KMS-11 (cell line): ENCODE measurements around the gene SH3YL1.

Experiments
- H2AFZ ChIP-seq: fragments of 200-600 bp; sonication (generic); 2 replicates; pipeline ENCODE4 v1.6.1; 2016; ENCODE audit warnings: antibody characterized with exemption, mixed run types, low read depth
- H3K27ac ChIP-seq: fragments of 200-600 bp; sonication (generic); 2 replicates; pipeline ENCODE4 v1.6.1; 2016; ENCODE audit warnings: mild to moderate bottlenecking, mixed run types
- H3K27me3 ChIP-seq: fragments of 200-600 bp; sonication (generic); 2 replicates; pipeline ENCODE4 v1.6.1; 2017; ENCODE audit warnings: mild to moderate bottlenecking, low read depth, mixed run types, moderate library complexity; ENCODE audit not compliant: insufficient read depth
- H3K36me3 ChIP-seq: fragments of 200-600 bp; sonication (generic); 2 replicates; pipeline ENCODE4 v1.6.1; 2017; ENCODE audit warnings: mild to moderate bottlenecking, mixed run types; ENCODE audit not compliant: insufficient read depth
- H3K4me1 ChIP-seq: fragments of 200-600 bp; sonication (generic); 2 replicates; pipeline ENCODE4 v1.6.1; 2016; ENCODE audit warnings: mild to moderate bottlenecking, low read depth, mixed run types; ENCODE audit not compliant: poor library complexity, severe bottlenecking
- H3K4me2 ChIP-seq: fragments of 200-600 bp; sonication (generic); 2 replicates; pipeline ENCODE4 v1.7.0; 2016; ENCODE audit warnings: mild to moderate bottlenecking, mixed run types
- H3K4me3 ChIP-seq: fragments of 200-600 bp; sonication (generic); IDR thresholded peaks from 2 replicates; pipeline ENCODE4 v1.6.1; 2017; ENCODE audit warnings: low read depth, low read length, mixed read lengths; ENCODE audit not compliant: insufficient read depth
- H3K79me2 ChIP-seq: fragments of 200-600 bp; sonication (generic); 2 replicates; pipeline ENCODE4 v1.6.1; 2016; ENCODE audit warnings: low read depth, mixed run types; ENCODE audit not compliant: insufficient read depth
- H3K9ac ChIP-seq: fragments of 200-600 bp; sonication (generic); 2 replicates; pipeline ENCODE4 v1.6.1; 2016; ENCODE audit warnings: mild to moderate bottlenecking, mixed run types
- H4K20me1 ChIP-seq: fragments of 200-600 bp; sonication (generic); 2 replicates; pipeline ENCODE4 v1.6.1; 2016; ENCODE audit warnings: mild to moderate bottlenecking, mixed run types; ENCODE audit not compliant: insufficient read depth
- CTCF ChIP-seq: fragments of 200-600 bp; sonication (generic); conservative IDR thresholded peaks from 2 replicates; pipeline ENCODE4 v1.6.1; 2017; ENCODE audit warnings: low read depth, mild to moderate bottlenecking, antibody characterized with exemption, low read length, moderate library complexity, mixed read lengths

SH3YL1 gene

GRCh38 chr2:275466-275865 lies 11.6 kb upstream of the SH3YL1 start:
- H3K9ac ChIP-seq = no peak overlapping the region
- no peak overlapping the region for H3K4me3 ChIP-seq
- no peaks in the 10 kb centered on the region for H3K4me1 ChIP-seq
- H2AFZ ChIP-seq = no peak overlapping the region
- no peaks in the 10 kb centered on the region for H4K20me1 ChIP-seq
- no peak overlapping the region for H3K27ac ChIP-seq
- TF ChIP-seq CTCF = no peak
- peaks cover 41% of the 10 kb centered on the region; the same call in 1 of the 2 replicates for H3K79me2 ChIP-seq
- H3K36me3 ChIP-seq = no peaks in the 10 kb centered on the region
- no peak overlapping the region for H3K4me2 ChIP-seq
- H3K27me3 ChIP-seq = no peaks in the 10 kb centered on the region

- H3K4me3 ChIP-seq = no peak overlapping the region
- no peak overlapping the region for H2AFZ ChIP-seq
- H3K27me3 ChIP-seq = no peaks in the 10 kb centered on the region
- H3K27ac ChIP-seq = no peak overlapping the region
- no peaks in the 10 kb centered on the region for H3K4me1 ChIP-seq
- no peak for TF ChIP-seq CTCF
- H3K79me2 ChIP-seq = peaks cover 49% of the 10 kb centered on the region
- no peak overlapping the region for H3K4me2 ChIP-seq
- no peaks in the 10 kb centered on the region for H4K20me1 ChIP-seq
- no peaks in the 10 kb centered on the region for H3K36me3 ChIP-seq
- no peak overlapping the region for H3K9ac ChIP-seq
Measured at GRCh38 chr2:274503-274902, 10.7 kb upstream of the SH3YL1 start.

- no peak overlapping the region for H3K4me2 ChIP-seq
Measured at GRCh38 chr2:273333-273732, 9.5 kb upstream of the SH3YL1 start.

GRCh38 chr2:271917-272316 lies 8.1 kb upstream of the SH3YL1 start:
- no peak for TF ChIP-seq CTCF
- H3K27me3 ChIP-seq = no peaks in the 10 kb centered on the region
- H3K27ac ChIP-seq = no peak overlapping the region
- 0 out of 2 replicates have a peak, but pooled peaks cover 9% of the 10 kb centered on the region for H4K20me1 ChIP-seq
- no peak overlapping the region for H3K4me3 ChIP-seq
- H3K36me3 ChIP-seq = no peaks in the 10 kb centered on the region
- peaks cover 75% of the 10 kb centered on the region for H3K79me2 ChIP-seq
- H2AFZ ChIP-seq = no peak overlapping the region
- peaks cover 9% of the 10 kb centered on the region for H3K4me1 ChIP-seq
- no peak overlapping the region for H3K9ac ChIP-seq
- H3K4me2 ChIP-seq = no peak overlapping the region

More at GRCh38 chr2:273333-273732, 9.5 kb upstream of the SH3YL1 start:
- H4K20me1 ChIP-seq = 0 out of 2 replicates have a peak, but pooled peaks cover 6% of the 10 kb centered on the region
- peaks cover 61% of the 10 kb centered on the region for H3K79me2 ChIP-seq
- H3K36me3 ChIP-seq = no peaks in the 10 kb centered on the region
- TF ChIP-seq CTCF = no peak
- no peak overlapping the region for H3K27ac ChIP-seq
- no peaks in the 10 kb centered on the region for H3K4me1 ChIP-seq
- H3K9ac ChIP-seq = no peak overlapping the region
- no peak overlapping the region for H3K4me3 ChIP-seq
- H3K27me3 ChIP-seq = no peaks in the 10 kb centered on the region
- no peak overlapping the region for H2AFZ ChIP-seq
